T follicular helper cell (primary cell): ENCODE data around the gene STAT1.

Experiments
- DNase-seq: peaks from one replicate; pipeline ENCODE4 v3.0.0-alpha.2; 2020; ENCODE audit warnings: low read depth

STAT1 gene

GRCh38 chr2:190959911-190960788 lies 53.8 kb downstream of the STAT1 start:
- DNase-seq = no peak

DNA sequence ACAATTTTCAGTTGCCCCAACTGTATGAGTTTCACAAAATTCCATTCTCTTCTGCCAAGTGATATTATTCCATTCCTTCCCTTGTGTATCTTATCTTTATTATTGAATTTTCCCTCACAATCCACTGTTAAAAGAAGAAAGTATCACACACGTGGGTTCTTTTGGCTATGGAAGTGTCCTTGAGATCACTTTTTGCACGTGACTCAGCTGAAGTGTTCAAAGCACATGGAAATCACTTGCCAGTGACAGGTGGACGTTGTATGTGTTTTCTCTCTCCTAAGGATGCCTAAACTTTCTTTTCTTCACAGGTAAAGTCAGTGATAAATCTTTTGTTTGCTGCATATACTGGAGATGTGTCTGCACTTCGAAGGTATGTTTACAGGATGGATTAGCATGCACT lies 60.7 kb downstream of the STAT1 start:
- no peak for DNase-seq

DNA sequence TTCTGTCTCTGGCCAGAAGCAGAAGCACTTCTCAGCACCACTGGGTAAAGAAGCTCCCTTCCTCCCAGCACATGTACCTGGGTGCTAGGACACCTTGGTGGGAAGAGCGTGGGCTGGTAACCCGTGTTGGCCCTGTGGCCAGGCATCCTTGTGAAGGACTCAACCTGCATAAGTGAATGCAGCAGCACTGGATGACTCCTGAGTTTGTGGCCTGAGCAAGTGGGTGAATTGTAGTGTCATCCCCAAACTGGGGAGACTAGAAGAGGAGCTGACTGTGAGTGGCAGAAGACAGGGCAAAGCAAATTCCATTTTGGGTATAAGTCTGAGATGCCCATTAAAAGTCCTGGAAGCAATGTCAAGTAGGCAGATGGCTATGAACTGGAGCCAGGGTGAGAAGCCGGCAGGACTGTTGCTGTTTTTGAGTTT lies 63.4 kb downstream of the STAT1 start:
- DNase-seq = no peak

GRCh38 chr2:190948671-190949070 lies 65.3 kb downstream of the STAT1 start:
- no peak for DNase-seq

- no peak for DNase-seq
Observed at GRCh38 chr2:190947711-190948251, 66.2 kb downstream of the STAT1 start.

- DNase-seq = no peak
Observed at GRCh38 chr2:190947141-190947540, 66.8 kb downstream of the STAT1 start.

GRCh38 chr2:190943706-190944105 lies 70.3 kb downstream of the STAT1 start:
- DNase-seq = no peak

DNA sequence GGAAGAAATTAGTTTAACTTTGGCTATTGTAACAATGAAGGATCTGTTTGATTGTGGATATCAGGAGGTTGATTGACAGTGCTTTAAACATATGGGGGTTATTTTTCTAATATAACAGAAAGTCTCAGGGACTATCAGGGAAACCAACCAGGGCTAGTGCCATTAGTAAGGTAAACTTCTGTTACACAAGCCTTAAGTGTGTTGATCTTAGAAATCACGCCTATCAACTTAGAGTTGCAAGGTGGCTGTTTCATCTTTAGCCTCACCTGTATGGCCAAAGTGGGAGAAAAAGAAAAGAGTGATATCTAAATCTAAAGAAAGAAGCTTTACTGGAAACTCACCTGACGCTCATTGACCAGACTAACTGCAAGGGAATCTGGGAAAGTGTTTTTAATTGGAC lies 71.3 kb downstream of the STAT1 start:
- no peak for DNase-seq

GRCh38 chr2:190941571-190941970 lies 72.4 kb downstream of the STAT1 start:
- no peak for DNase-seq

GRCh38 chr2:190940454-190940853 lies 73.5 kb downstream of the STAT1 start:
- no peak for DNase-seq

GRCh38 chr2:190938771-190939335 lies 75.1 kb downstream of the STAT1 start:
- DNase-seq = no peak

- DNase-seq = no peak
Observed at GRCh38 chr2:190935054-190935453, 78.9 kb downstream of the STAT1 start.

DNA sequence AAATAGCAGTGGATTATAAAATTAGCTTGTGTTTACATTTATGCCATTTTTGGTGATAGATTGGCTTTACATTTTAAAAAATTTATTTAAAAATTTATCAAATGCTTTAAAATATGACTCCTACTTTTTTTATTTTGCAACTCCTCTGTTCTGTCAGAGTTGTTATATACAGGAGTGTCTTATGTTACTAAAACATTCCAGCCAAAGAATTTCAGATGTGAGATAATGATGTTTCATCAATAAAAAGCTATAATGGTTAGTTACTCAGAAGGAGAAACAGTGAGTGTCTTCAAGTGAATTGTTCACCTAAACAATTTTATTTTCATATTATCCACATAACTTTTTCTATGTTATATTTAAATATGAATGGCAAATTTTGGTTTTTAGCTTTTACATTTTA lies 80.6 kb downstream of the STAT1 start:
- no peak for DNase-seq

- no peak for DNase-seq
Observed at GRCh38 chr2:190932514-190932913, 81.5 kb downstream of the STAT1 start.

- DNase-seq = no peak
Observed at GRCh38 chr2:190930411-190930810, 83.6 kb downstream of the STAT1 start.

- no peak for DNase-seq
Observed at GRCh38 chr2:190929919-190930318, 84.1 kb downstream of the STAT1 start.

- DNase-seq = no peak
Observed at GRCh38 chr2:190927301-190927700, 86.7 kb downstream of the STAT1 start.

- no peak for DNase-seq
Observed at GRCh38 chr2:190922376-190922775, 91.6 kb downstream of the STAT1 start.

- DNase-seq = no peak
Observed at GRCh38 chr2:190920085-190920484, 93.9 kb downstream of the STAT1 start.
